NCI-H226 (cell line): ENCODE results near the gene CNGB1.
"Not testable (repeated sequence)": the region's sequence is repeated elsewhere in the genome, so short reads cannot be mapped to it uniquely, and the experiment has no call there.

Source experiments
- DNase-seq: peaks from one replicate; pipeline ENCODE4 v3.0.0-alpha.2; 2015

CNGB1 gene

DNA sequence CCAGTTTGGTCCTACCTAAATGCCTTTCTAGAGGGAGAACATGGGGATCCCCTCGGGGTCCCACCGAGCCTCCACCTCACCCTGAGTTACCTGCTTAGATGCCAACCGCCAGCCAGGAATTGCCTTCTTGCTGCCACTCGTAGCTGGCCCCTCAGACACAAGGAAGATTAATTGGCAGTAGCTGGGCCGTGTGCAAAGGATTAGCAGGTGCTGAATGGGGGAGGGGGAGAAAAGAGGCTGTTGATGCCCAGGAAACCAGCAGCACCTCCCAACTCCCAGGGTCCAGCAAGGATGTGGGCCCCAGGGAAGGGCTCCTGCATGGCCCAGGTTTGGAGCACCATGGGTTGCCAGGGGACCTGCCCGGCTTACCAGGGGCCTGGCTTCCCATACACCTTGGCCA, at the start of gene CNGB1:
Gene CNGB1, minus strand, starts transcription at position 159 of the 400 bp plus-strand sequence. CDS start 3,842 bp downstream, outside the sequence.
- DNase-seq: no peak

- DNase-seq: no peak
Observed at GRCh38 chr16:58019866-58020538, 49.1 kb upstream of the CNGB1 start.

GRCh38 chr16:58018803-58019202, 47.9 kb upstream of the CNGB1 start:
- no peak for DNase-seq

DNA sequence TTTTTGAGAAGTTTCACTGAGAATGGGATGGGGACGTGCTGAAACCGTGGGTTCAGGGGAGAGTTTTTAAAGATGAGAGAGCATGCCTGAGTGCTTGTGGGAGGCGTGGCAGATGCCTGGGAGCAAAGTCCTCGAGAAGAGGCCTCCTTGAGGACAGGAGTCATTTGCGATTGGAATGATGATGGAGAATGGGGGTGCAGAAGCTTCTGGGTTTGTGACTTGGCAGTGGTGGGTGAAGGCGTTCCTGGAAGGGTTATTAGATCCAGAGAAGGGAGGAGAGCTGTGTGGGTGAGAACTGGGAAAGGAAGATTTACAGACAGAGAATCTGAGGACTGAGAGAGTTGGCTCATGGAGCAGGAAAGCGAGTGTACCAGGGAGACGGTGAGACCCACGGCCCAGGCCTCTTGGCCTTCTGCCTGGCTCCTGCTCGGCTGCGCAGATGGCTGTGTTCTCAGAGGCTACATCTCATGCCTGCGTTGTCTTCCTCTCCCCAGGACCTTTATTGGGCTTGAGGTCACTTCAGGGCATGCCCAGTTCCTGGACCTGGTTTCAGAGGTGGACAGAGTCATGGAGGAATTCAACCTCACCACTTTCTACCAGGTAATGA, 46.0 kb upstream of the CNGB1 start:
- DNase-seq: no peak

GRCh38 chr16:58013201-58013956, 42.5 kb upstream of the CNGB1 start:
- DNase-seq: no peak

DNA sequence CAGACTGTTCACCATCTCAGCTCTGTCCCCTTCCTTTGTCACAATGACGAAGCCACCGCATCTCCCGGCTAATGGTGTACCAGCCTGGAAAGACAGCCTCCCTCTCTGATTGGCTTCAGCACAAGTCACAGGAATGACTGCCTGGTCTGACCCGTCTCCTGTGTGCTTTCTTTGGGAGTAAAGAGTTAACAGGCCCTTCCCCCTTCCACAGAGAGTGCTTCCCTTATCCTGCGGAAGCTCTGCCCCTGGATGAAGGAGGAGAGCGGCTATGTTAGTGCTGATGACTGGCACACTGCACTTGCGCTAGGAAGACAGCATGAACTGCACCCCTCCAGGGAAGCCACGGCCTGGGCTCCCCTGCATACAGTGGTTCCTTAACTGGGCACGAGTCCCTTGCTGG, 41.6 kb upstream of the CNGB1 start:
- no peak for DNase-seq

DNA sequence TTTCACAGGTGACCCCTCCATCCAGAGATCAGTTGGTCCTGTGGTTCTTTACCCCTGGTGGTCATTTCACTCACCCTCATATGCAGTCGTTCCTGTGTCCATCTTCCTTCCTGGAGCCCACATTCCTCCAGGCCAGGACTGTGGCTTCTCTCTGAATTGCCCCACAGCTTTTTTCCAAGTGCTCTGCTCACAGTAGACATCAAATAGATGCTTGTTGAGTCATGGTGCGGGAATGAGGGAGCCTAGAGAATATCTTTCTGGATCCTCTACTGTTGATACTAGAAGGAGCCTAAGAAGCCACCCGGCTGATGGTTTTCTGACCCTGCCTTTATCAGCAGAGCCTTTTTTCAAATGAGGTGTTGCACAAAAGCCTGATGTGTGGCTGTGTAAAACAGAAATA, 40.7 kb upstream of the CNGB1 start:
- DNase-seq: peak; percentile 91

DNA sequence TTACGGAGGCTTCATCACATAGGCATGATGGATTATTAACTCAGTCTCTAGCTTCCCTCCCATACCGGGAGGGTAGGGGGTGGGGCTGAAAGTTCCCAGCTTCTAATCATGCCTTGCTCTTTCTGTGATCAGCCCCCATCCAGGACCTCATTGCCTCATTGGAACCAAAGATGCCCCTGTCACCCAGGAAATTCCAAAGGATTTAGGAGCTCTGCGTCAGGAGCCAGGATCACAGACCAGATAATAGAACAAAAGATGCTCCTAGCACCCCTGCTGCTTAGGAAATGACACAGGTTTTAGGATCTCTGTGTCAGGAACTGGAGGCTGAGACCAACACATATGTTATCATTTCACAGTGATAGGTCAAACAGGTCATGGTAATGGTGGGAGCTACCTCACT, 40.0 kb upstream of the CNGB1 start:
- no peak for DNase-seq

DNA sequence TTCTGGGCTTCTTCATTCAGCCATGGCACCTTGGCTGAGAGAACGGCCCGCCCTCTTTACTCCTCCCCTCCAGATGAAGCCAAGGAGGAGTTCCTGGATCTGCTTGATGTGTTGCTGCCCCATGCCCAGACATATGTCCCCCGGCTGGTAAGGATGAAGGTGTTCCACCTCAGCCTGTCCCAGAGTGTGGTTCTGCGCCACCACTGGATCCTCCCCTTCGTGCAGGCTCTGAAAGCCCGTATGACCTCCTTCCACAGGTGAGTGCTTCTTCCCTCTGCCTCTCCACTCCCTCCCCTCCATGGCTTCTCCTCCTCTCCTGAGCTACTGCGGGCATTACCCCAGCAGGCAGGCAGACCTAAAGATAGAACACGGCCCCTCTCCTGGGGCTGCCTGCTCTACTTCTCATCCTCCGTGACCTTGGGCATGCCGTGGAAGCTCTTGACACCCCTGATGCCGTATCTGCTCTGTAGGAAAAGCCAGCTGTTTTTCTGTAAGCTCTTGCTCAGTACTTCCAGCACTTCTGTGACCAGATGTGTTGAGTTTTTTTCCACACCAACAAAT, 39.0 kb upstream of the CNGB1 start:
- DNase-seq: no peak

GRCh38 chr16:58004736-58005135, 33.8 kb upstream of the CNGB1 start:
- DNase-seq: not testable (repeated sequence)

DNA sequence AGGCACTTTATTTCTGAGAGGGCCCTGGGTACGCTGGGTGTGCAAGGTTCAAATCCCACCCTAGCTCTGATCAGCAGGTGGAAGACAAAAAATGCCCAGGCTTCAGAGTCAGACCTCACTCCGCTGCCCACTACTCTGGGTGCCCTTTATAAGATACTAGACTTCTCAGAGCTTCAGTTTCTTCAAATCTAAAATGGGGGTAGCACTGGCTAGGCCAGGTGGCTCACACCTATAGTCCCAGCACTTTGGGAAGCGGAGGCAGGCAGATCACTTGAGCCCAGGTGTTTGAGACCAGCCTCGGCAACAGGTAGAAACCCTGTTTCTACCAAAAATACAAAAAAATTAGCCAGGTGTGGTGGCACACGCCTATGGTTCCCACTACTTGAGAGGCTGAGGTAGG, 32.0 kb upstream of the CNGB1 start:
- DNase-seq: no peak

GRCh38 chr16:58002416-58002800, 31.5 kb upstream of the CNGB1 start:
- no peak for DNase-seq

DNA sequence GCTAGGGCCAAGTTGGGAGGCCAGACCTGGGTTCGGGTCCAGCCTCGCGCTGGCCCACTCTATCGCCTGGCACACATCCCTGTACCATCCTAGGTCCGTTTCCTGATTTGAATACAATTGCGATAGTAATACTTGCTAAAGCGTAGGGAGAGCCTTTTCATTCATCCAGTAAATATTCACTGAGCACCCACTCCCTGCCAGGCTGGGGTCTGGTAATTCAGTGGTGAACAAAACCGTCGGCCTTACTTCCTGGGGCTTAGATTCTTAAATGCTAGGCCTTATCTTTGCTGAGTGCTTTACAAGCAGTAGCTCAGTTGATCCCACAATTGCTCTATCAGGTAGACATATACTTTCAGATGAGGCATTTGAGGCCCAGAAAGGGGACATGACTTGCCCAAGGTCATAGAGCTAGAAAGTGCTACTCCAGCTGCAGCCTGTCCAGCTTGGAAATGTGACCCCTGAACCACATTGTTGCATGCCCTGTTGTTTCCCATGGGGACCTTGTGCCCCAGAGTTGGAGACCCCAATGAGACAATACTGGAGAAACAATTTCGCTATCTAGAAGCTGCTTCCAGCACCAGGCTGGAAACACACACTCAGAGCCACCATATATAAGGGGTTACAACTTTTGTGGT, 31.0 kb upstream of the CNGB1 start:
- no peak for DNase-seq

GRCh38 chr16:58000706-58001676, 30.1 kb upstream of the CNGB1 start, which contains the start of gene USB1:
TSS of gene USB1 (plus strand) at chr16:58001407. CDS start at chr16:58001484, 77 bp downstream.
- DNase-seq: peak; percentile 84

DNA sequence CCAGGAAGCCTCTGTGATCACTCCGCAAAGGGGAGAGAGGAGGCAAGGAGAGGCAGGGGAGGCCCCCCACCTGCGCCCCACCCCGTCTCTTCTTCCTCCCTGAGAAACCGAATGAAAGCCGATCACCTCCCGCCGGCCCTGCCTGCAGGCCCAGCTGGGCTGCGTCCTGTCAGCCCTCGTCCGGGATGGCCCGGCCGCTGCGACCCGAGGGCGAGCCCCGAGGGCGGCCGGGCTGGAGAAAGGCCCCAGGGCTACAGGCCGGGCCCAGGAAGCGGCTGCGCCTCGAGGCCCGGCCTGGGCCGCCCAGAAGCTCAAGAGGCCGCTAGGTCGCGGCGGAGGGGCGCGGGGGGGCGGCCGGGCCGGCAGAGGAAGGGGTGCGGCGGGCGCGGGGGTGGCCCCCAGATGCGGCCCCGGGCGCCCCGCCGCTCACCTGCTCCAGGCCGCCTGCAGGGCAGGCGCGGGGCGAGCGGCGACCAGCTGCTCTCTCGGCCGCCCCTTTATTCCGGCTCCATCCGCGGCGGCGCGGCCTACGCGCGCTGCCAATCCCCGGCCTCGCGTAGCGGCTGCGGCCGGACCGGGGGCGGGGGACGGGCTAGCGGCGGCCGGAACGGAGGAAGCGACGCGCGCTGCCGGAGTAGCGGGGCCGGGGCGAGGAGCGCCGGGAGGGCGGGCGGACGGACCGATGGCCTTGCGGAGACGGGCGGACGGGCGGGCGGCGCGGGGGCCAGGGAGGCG, 29.2 kb upstream of the CNGB1 start, which contains the start of gene ZNF319:
Gene ZNF319, minus strand, starts transcription at position 702 of the 735 bp plus-strand sequence. CDS start 2,407 bp downstream, outside the sequence.
- peak; percentile 22 for DNase-seq

DNA sequence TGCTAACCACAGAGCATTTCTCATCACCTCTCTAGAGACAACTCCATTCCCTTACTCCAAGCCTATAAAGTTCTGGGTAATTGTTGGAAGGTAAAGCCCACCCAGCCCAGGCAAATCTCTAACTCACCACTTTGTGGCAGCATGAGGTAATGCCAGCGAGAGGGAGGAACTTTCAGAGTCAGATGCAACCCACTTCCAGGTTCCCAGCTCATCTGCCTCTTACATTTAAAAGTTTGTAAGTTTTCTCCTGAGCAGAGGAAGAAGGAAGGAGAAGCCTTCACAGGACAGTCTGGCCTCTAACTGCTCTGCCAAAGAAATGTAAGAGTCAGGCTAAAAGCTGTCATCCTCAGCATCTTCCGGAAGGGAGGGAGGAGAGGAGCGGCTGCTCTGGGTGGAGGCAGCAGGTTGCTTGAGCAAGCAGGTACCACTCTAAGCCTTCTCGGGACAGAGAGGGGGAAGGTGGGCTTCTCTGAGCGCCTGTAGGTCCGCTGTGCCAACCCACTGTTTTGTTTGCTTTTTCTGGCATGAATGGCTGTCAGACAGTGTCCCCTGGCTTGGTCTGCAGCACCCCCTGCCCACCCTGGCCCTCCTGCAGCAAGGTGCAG, 28.5 kb upstream of the CNGB1 start:
- no peak for DNase-seq

GRCh38 chr16:57998992-57999365, 28.1 kb upstream of the CNGB1 start:
- no peak for DNase-seq

- peak; percentile 84 for DNase-seq
Observed at GRCh38 chr16:57998486-57998885, 27.6 kb upstream of the CNGB1 start.

GRCh38 chr16:57997528-57998265, 26.8 kb upstream of the CNGB1 start:
- DNase-seq: no peak

GRCh38 chr16:57997176-57997527, 26.2 kb upstream of the CNGB1 start:
- no peak for DNase-seq
